ENCODE measurements around the gene STRA6. TPM values are rescaled to one million over a fixed set of nuclear protein-coding genes. Genes with fewer than 3 reads are reported as not detected.

The STRA6 gene
- total and polyA plus RNA-seq, 2 of the 8 experiments (the other 6 are each of a cell fraction or from before 2014, with no cell fraction given), result 9.3 to 14.5 TPM

DNA sequence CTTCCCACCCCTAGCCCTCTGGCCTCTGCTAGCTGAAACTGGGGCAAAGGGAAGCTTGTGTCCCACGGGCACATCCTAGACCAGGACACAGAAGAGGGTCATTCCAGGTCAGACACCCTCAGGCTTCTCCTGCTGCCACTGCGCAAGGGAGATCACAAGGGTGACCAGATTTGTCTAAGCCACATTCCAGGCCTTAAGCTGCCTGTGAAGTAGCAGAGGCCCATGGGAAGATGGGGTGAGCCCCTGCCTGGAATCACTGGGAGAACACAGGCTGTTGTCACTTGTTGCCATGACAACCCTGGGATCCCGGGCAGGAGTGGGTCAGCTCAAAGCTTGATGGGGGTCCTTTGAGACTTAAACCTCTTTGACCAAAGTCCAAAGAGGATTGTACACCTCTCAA is 10.8 kb downstream of the STRA6 start:
- 86% methylated on average over 3 of the region's 3 CpGs; no CpG with 5 or more reads in 1 of the 2 experiments for WGBS, 2 experiments (ENCODE audit: extremely low coverage in 1 of 2, insufficient coverage in 1 of 2, insufficient read length in 1 of 2, insufficient replicate concordance in 2 of 2, low coverage in 1 of 2, low lambda C conversion rate in 2 of 2, missing lambda C conversion rate in 1 of 2)
- no peaks in the 10 kb centered on the region for H3K9me3 ChIP-seq (ENCODE audit: insufficient read depth in 2 of 2, low read depth in 1 of 2, low read length in 1 of 2)
- no peak overlapping the region for H4K5ac ChIP-seq (ENCODE audit: insufficient read length, low read depth, low read length)
- DNase-seq (ENCODE audit: low read depth in 1 of 2, low spot score in 2 of 2) (no peak), FAIRE-seq (no peak)
- no peak overlapping the region for H3K14ac ChIP-seq (ENCODE audit: insufficient read length)
- H4K20me1 ChIP-seq (replicated peaks in 1 of 2; ENCODE audit: control insufficient read depth in 1 of 2, insufficient read depth in 2 of 2, low read length in 2 of 2), result no peaks in the 10 kb centered on the region
- H3K18ac ChIP-seq (ENCODE audit: extremely low read depth, low read length), result no peak overlapping the region
- peak overlapping the region; percentile 88; the same call in 1 of the 2 replicates for H2BK15ac ChIP-seq (ENCODE audit: low read length)
- H3K4me1 ChIP-seq (replicated peaks in 1 of 4; ENCODE audit: control insufficient read depth in 3 of 4, insufficient read depth in 4 of 4, low read length in 3 of 4), result no peaks in the 10 kb centered on the region; a peak in 2 of 7 replicates
- H3K79me1 ChIP-seq (ENCODE audit: low read depth, low read length), result no peaks in the 10 kb centered on the region
- no peak overlapping the region for H2AFZ ChIP-seq (ENCODE audit: low read length)
- no peaks in the 10 kb centered on the region for H3K79me2 ChIP-seq (ENCODE audit: control insufficient read depth in 1 of 2, insufficient read depth in 2 of 2, low read length in 2 of 2)
- no peak overlapping the region for H3K4me3 ChIP-seq (ENCODE audit: extremely low read depth in 1 of 4, insufficient read depth in 2 of 4, low read depth in 3 of 4, low read length in 4 of 4)
- no peaks in the 10 kb centered on the region for H3K27me3 ChIP-seq (replicated peaks in 1 of 4; ENCODE audit: control insufficient read depth in 3 of 4, extremely low read depth in 1 of 4, insufficient read depth in 3 of 4, low read length in 3 of 4)
- POLR2A ChIA-PET (ENCODE audit: partially characterized antibody), result interaction anchor here (1.4 to 10.3 kb wide), 4 partner anchors 9 to 18 kb away, joined by 4 to 76 read pairs (median 8); partner anchors contain the start of genes ISLR and STRA6
- CTCF ChIA-PET (ENCODE audit: partially characterized antibody), result interaction anchor here (1.2 to 3.0 kb wide), 6 partner anchors 11 to 131 kb away, joined by 3 to 11 read pairs (median 8); partner anchors contain the start of gene STRA6
- H2BK12ac ChIP-seq (ENCODE audit: low read depth, low read length), result 0 out of 2 replicates have a peak overlapping the region, but pooled peaks have one; percentile 27
- no peak overlapping the region for H3K56ac ChIP-seq (replicated peaks; ENCODE audit: insufficient read length, low read depth, low read length)
- no peak overlapping the region for H3K4me2 ChIP-seq (ENCODE audit: insufficient read depth in 1 of 2, low read depth in 2 of 2, low read length in 2 of 2)
- H3K4ac ChIP-seq (replicated peaks; ENCODE audit: insufficient read length, low read depth, low read length), result no peak overlapping the region
- H2AK5ac ChIP-seq (ENCODE audit: low read depth, low read length), result no peak overlapping the region
- H3K27ac ChIP-seq (ENCODE audit: low read depth, low read length), result no peak overlapping the region
- H4K8ac ChIP-seq (ENCODE audit: extremely low read depth, insufficient read depth, low read length), result no peak overlapping the region
- no peaks in the 10 kb centered on the region for H3K36me3 ChIP-seq (ENCODE audit: control insufficient read depth in 2 of 4, insufficient read depth in 4 of 4, low read length in 3 of 4)
- no peak for TF ChIP-seq BCL11A (IDR thresholded peaks at IDR 0.05; ENCODE audit: low read depth in 2 of 2, low read length in 2 of 2)
- peak; percentile 66 for TF ChIP-seq RFX5 (IDR thresholded peaks at IDR 0.05; ENCODE audit: borderline replicate concordance, low read depth, low read length)
- no peak for TF ChIP-seq PHF8 (conservative IDR thresholded peaks at IDR 0.05; ENCODE audit: low read depth, low read length)
- no peak for TF ChIP-seq POU5F1 (IDR thresholded peaks at IDR 0.05; ENCODE audit: low read depth, low read length)
- 0 out of 2 replicates have a peak, but pooled peaks cover 2% of the 10 kb centered on the region for H3K23me2 ChIP-seq (ENCODE audit: low read depth, low read length)
- H2BK20ac ChIP-seq (ENCODE audit: low read length), result no peak overlapping the region
- no peak overlapping the region for H2BK120ac ChIP-seq (replicated peaks; ENCODE audit: low read depth, low read length)
- H2BK5ac ChIP-seq (ENCODE audit: low read depth, low read length), result no peak overlapping the region
- peak overlapping the region; percentile 35 for H4K91ac ChIP-seq (replicated peaks; ENCODE audit: insufficient read length, low read length)
- H3K23ac ChIP-seq (ENCODE audit: insufficient read length), result no peak overlapping the region
- H3K9ac ChIP-seq (replicated peaks in 1 of 4; ENCODE audit: extremely low read depth in 1 of 4, low read depth in 3 of 4, low read length in 3 of 4), result no peak overlapping the region

Data from H1 (cell line).